ENCODE data around the gene LRRIQ3.

Gene LRRIQ3, protein sequence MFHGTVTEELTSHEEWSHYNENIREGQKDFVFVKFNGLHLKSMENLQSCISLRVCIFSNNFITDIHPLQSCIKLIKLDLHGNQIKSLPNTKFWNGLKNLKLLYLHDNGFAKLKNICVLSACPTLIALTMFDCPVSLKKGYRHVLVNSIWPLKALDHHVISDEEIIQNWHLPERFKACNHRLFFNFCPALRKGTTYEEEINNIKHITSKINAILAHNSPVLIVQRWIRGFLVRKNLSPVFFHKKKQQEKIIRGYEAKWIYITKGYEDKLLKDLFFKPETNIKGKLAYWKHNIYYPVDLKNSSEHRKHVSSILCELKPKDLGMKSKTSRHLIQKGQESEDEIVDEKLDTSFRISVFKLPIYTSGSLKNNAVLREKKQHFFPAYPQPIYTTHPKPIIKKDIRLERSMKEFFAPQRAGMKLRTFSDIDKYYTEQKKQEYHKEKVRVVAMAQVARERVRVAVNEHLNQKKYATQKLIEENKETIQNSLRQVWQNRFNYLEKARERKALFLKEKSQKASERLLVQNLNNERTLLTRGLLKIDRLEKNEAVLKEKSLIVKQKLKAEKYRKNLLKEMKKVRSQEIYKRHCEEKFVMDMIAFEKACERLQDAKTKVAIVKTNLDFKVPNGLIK

DNA sequence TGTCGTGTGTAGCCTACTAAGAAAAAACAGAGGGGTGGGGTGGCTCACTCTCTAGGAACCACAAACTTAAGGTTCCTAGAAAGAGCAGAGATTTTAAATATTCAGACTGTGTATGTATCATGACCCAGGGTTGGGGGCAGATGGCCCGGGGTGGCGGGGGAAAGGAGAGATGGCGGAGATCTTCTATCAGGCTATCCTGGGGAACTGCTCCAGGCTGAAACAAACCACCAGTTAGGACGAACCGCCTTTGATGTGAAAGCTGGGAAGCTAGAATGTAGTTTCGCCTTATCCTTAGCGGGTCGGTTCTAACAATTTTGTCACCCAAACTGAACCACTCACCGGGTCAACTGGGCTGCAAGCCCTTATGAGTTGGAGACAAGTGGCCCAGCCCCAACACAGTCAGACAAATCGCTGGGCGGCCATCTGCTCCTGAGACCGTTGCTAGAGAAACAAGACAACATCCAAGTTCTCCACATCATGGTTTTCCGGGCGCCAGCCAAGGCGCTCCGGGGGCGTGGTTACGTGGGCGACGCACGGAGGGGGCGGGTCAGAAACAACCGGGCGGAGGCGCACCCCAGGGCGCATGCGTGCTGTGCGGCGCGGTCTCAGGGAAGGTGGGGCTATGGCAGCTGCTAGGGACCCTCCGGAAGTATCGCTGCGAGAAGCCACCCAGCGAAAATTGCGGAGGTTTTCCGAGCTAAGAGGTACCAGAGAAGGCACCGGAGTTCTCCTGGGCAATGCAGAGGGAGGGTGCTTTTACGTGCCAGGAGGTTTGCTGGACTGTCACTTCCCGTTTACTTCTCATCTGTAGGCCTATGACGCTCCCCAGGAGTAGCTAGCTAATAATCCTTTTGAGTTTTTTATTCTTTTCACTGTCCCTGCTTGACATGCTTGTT is at the start of gene LRRIQ3, which contains the start of gene FPGT:
Gene LRRIQ3 (minus strand): TSS at position 520 of the 896 bp plus-strand sequence. CDS start 14,492 bp downstream, outside the sequence.
Gene FPGT (plus strand): TSS at position 586 of the 896 bp plus-strand sequence. CDS start 37 bp downstream, at position 623.
- TF ChIP-seq, protein P1, sequence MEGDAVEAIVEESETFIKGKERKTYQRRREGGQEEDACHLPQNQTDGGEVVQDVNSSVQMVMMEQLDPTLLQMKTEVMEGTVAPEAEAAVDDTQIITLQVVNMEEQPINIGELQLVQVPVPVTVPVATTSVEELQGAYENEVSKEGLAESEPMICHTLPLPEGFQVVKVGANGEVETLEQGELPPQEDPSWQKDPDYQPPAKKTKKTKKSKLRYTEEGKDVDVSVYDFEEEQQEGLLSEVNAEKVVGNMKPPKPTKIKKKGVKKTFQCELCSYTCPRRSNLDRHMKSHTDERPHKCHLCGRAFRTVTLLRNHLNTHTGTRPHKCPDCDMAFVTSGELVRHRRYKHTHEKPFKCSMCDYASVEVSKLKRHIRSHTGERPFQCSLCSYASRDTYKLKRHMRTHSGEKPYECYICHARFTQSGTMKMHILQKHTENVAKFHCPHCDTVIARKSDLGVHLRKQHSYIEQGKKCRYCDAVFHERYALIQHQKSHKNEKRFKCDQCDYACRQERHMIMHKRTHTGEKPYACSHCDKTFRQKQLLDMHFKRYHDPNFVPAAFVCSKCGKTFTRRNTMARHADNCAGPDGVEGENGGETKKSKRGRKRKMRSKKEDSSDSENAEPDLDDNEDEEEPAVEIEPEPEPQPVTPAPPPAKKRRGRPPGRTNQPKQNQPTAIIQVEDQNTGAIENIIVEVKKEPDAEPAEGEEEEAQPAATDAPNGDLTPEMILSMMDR (IDR thresholded peaks at IDR 0.05; ENCODE audit: control extremely low read depth, extremely low read depth, low read depth, missing control alignments): no peak
- CTCF ChIA-PET: interaction anchor here (1.6 kb wide), 1 partner anchor 11 kb away, joined by 5 read pairs; no protein-coding TSS in a partner anchor
- peak; percentile 94 for DNase-seq (ENCODE audit: extremely low spot score)
- POLR2A ChIA-PET: no interaction called here

DNA sequence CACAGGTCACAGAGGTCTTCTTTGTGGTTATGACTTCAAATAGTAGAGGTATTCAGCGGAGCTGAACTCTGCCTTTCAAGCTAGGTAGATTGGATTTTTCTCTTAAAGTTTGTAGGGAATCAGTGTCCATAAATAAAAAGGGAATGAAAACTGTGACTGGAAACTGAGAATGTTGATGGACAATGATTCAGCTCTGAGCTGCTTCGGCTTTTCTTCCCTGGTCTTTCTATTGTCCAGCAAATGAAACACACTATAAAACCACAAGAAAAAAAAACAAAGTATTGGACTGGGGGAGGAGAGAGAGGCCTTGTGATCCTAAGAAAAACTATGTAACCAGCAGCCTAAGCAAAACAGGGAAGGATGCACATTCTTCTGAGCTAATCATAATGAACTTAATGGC is 48.3 kb upstream of the LRRIQ3 start:
- POLR2A ChIA-PET: no interaction called here
- CTCF ChIA-PET: interaction anchor here (1.4 to 1.5 kb wide), 3 partner anchors 9 to 24 kb away, joined by 3 to 5 read pairs (median 5); no protein-coding TSS in a partner anchor
- TF ChIP-seq, protein P1 (IDR thresholded peaks at IDR 0.05; ENCODE audit: control extremely low read depth, extremely low read depth, low read depth, missing control alignments): no peak
- no peak for DNase-seq (ENCODE audit: extremely low spot score)

DNA sequence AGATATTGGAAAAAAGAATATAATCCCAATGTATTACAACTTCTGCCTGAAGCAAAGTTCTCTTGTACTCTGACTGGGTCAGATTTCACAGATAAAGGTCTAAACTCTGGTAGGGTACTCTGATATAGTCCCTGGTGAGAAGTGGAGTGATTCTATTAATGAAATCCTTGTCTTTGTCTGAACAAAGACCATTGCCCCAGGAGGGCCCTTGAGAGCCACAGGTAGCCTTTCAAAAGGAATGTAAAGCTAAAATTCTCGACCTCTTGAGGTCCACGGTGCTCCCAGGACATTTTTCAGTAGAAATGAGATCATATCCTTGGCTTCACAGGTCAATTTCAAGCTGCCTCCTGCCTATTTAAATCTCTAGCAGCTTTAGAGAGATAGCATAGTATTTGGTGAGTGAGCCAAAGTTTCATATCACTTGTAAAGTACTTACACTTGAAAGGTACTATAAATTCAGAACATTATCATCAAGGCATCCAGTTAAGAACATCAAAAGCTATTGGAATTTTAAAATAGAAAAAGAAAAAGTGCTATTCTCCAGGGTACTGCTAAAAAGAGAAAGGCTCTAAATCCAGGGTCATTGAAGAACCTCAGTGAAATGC is 47.3 kb upstream of the LRRIQ3 start:
- TF ChIP-seq, protein P1 (IDR thresholded peaks at IDR 0.05; ENCODE audit: control extremely low read depth, extremely low read depth, low read depth, missing control alignments): no peak
- ChIA-PET CTCF (interaction anchor here (1.5 kb wide), 1 partner anchor 16 kb away, joined by 3 read pairs; no protein-coding TSS in a partner anchor), POLR2A (no interaction called here)
- DNase-seq (ENCODE audit: extremely low spot score): no peak

DNA sequence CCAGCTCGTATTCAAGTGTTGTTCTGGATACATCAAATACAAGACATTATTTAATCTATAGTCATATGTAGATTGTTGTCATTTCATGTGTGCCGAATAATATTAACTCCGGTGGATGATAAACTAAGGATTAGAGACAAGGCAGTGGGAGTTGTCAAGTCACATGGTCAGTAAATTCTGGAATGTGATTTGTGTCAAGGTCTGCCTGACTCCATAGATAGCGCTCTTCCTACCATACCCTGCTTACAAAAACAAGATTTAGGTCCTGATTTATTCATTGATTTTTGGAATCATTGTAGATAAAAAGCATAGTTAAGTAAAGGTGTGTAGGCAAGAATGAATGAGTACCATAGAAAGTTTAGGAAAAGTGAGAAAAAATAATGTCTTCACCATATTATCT is 39.8 kb upstream of the LRRIQ3 start:
- CTCF ChIA-PET: interaction anchor here (1.4 to 1.9 kb wide), 4 partner anchors 9 to 31 kb away, joined by 3 to 7 read pairs (median 5); no protein-coding TSS in a partner anchor
- POLR2A ChIA-PET: no interaction called here
- DNase-seq (ENCODE audit: extremely low spot score): no peak
- TF ChIP-seq, protein P1 (IDR thresholded peaks at IDR 0.05; ENCODE audit: control extremely low read depth, extremely low read depth, low read depth, missing control alignments): no peak

DNA sequence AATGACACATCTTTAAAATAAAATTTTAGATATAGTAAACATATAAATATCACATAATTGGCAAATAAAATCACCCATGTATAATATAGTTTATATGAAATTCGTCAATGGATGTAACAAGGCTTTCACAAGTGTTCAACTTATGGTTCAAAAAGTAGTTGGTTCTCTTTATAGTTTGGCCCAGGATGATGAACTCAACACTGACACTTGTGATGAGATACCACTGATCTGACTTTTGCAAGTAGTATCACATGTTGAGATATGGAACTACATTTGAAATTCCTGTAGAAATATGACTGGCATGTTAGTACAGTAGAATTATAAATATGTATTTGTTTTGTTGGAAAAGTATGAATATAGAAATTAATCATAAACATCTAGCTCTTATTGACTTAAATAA is 39.1 kb upstream of the LRRIQ3 start:
- POLR2A ChIA-PET: no interaction called here

More for the DNA sequence above, 39.1 kb upstream of the LRRIQ3 start:
- TF ChIP-seq, protein P1 (IDR thresholded peaks at IDR 0.05; ENCODE audit: control extremely low read depth, extremely low read depth, low read depth, missing control alignments): no peak
- CTCF ChIA-PET: interaction anchor here (1.4 to 1.9 kb wide), 3 partner anchors 10 to 32 kb away, joined by 3 to 7 read pairs (median 5); no protein-coding TSS in a partner anchor
- no peak for DNase-seq (ENCODE audit: extremely low spot score)

Data from GM10248 (cell line).